Measurements from ENCODE around the gene CEP95.

The CEP95 gene

GRCh38 chr17:64505340-64506200 lies 1.2 kb upstream of the CEP95 start (continued):
- TF ChIP-seq ATF2 (tag by site-specific recombination; IDR thresholded peaks at IDR 0.05; ENCODE audit: low read depth) (no peak), ZNF394 (tag by site-specific recombination; IDR thresholded peaks at IDR 0.05; ENCODE audit: borderline replicate concordance) (no peak), ZNF664 (tag by site-specific recombination; IDR thresholded peaks at IDR 0.05) (peak; percentile 57; the same call in 1 of the 2 replicates), ZNF624 (tag by site-specific recombination; IDR thresholded peaks at IDR 0.05) (no peak), ZNF660 (tag by site-specific recombination; IDR thresholded peaks at IDR 0.05) (peak; percentile 66; the same call in 1 of the 2 replicates), ZNF335 (tag by site-specific recombination; conservative IDR thresholded peaks at IDR 0.05) (peak; percentile 56), ZNF24 (tag by site-specific recombination; IDR thresholded peaks at IDR 0.05) (0 out of 2 replicates have a peak, but pooled peaks have one; percentile 33), ZNF16 (tag by site-specific recombination; IDR thresholded peaks at IDR 0.05; ENCODE audit: low read depth) (no peak), YY2 (tag by site-specific recombination; IDR thresholded peaks at IDR 0.05) (peak; percentile 93), ZNF433 (tag by site-specific recombination; IDR thresholded peaks at IDR 0.05; ENCODE audit: low read depth) (no peak), ZNF621 (tag by site-specific recombination; IDR thresholded peaks at IDR 0.05) (no peak)
- TF ChIP-seq, protein P1, sequence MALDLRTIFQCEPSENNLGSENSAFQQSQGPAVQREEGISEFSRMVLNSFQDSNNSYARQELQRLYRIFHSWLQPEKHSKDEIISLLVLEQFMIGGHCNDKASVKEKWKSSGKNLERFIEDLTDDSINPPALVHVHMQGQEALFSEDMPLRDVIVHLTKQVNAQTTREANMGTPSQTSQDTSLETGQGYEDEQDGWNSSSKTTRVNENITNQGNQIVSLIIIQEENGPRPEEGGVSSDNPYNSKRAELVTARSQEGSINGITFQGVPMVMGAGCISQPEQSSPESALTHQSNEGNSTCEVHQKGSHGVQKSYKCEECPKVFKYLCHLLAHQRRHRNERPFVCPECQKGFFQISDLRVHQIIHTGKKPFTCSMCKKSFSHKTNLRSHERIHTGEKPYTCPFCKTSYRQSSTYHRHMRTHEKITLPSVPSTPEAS (tag by site-specific recombination; IDR thresholded peaks at IDR 0.05) = peak; percentile 35; the same call in 1 of the 2 replicates

DNA sequence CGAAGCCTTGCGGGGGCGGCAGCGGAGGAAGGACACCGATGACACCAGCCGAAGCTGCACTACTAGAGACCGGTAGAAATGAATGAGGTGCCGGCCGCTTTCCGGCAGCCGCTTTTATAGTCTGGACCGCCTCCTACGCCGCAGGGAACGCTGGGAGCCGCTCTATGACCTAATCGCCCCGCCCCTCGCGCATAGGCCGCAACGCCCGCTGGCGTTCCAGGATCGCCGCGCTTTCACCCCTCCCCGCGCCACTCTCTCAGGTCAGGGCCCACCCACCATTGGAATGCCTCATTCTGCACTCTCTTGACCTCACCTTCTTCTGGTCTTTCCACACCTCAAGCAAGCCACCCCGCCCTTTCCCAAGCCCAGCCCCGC lies 589 bp upstream of the CEP95 start, which contains the start of gene DDX5:
Gene DDX5, minus strand, starts transcription at position 89 of the 375 bp plus-strand sequence. CDS start 170 bp downstream, outside the sequence.
- ChIA-PET POLR2A (interaction anchor here (0.6 to 4.2 kb wide), 28 partner anchors 9 to 1859 kb away, joined by 3 to 146 read pairs (median 5); partner anchors contain the start of genes POLG2 and SMURF2), CTCF (interaction anchor here (0.6 to 1.9 kb wide), 2 partner anchors 85 to 929 kb away, joined by 3 to 10 read pairs; no protein-coding TSS in a partner anchor)
- Histone ChIP-seq H3K36me3 (ENCODE audit: control insufficient read depth in 2 of 2, insufficient read depth in 1 of 2, low read length in 2 of 2) (peaks cover 45 to 66% of the 10 kb centered on the region in 2 experiments), H3K4me3 (ENCODE audit: low read depth, low read length) (peak within 1 kb of the TSS; percentile 100), H3K27ac (ENCODE audit: extremely low read depth, low read depth, low read length) (peak within 1 kb of the TSS; percentile 97), H3K4me1 (ENCODE audit: control insufficient read depth, insufficient read depth, low read length) (0 out of 2 replicates have a peak, but pooled peaks cover 4% of the 10 kb centered on the region), H3K9me3 (ENCODE audit: control insufficient read depth, insufficient read depth, low read depth, low read length) (no peaks in the 10 kb centered on the region)
- TF ChIP-seq ZNF629 (tag by site-specific recombination; IDR thresholded peaks at IDR 0.05) (no peak), OSR2 (tag by site-specific recombination; IDR thresholded peaks at IDR 0.05) (no peak), ZNF692 (tag by site-specific recombination; IDR thresholded peaks at IDR 0.05) (peak; percentile 81), SCRT1 (tag by site-specific recombination; IDR thresholded peaks at IDR 0.05; ENCODE audit: borderline replicate concordance) (no peak), ZNF549 (tag by site-specific recombination; IDR thresholded peaks at IDR 0.05) (no peak), GLI2 (tag by site-specific recombination; IDR thresholded peaks at IDR 0.05; ENCODE audit: borderline replicate concordance, low read depth) (no peak; the same call in 1 of the 2 replicates), ZIC2 (tag by site-specific recombination; IDR thresholded peaks at IDR 0.05) (no peak), ZNF645 (tag by site-specific recombination; IDR thresholded peaks at IDR 0.05) (no peak), ZNF843 (tag by site-specific recombination; IDR thresholded peaks at IDR 0.05) (no peak), ZNF10 (tag by site-specific recombination; IDR thresholded peaks at IDR 0.05) (peak; percentile 31; the same call in 1 of the 2 replicates), ZNF223 (tag by site-specific recombination; IDR thresholded peaks at IDR 0.05) (peak; percentile 60; the same call in 1 of the 2 replicates), ATF2 (tag by site-specific recombination; IDR thresholded peaks at IDR 0.05; ENCODE audit: low read depth) (peak; percentile 70), ZBTB26 (tag by site-specific recombination; optimal IDR thresholded peaks at IDR 0.05) (no peak), ZNF514 (tag by site-specific recombination; IDR thresholded peaks at IDR 0.05) (no peak), ZNF747 (tag by site-specific recombination; IDR thresholded peaks at IDR 0.05) (no peak), ZNF132 (tag by site-specific recombination; IDR thresholded peaks at IDR 0.05; ENCODE audit: borderline replicate concordance) (no peak), ZNF366 (tag by site-specific recombination; conservative IDR thresholded peaks at IDR 0.05) (peak; percentile 91)
